Endodermal cell (in vitro differentiated cells): ENCODE measurements around the gene REEP6. TPM values are rescaled to one million over a fixed set of nuclear protein-coding genes. Genes with fewer than 3 reads are reported as not detected.
A peak's percentile ranks its signal among the peaks of the same experiment; 100 is the strongest.

Experiments used
- DNase-seq: peaks from one replicate; pipeline ENCODE4 v3.0.0-alpha.2; 2017
- H3K27ac ChIP-seq: 2 replicates; pipeline ENCODE4 v1.5.1; 2013; ENCODE audit warnings: mild to moderate bottlenecking, low read depth, low read length, moderate library complexity
- H3K27me3 ChIP-seq: 2 replicates; pipeline ENCODE4 v1.6.1; 2013; ENCODE audit warnings: mild to moderate bottlenecking, low read length, moderate library complexity; ENCODE audit not compliant: insufficient read depth, control insufficient read depth, poor library complexity, severe bottlenecking
- H3K36me3 ChIP-seq: 2 replicates; pipeline ENCODE4 v1.7.0; 2013; ENCODE audit warnings: mild to moderate bottlenecking, low read length, moderate library complexity; ENCODE audit not compliant: control insufficient read depth, insufficient read depth
- H3K4me1 ChIP-seq: one replicate; pipeline ENCODE4 v1.7.0; 2013; ENCODE audit warnings: low read length; ENCODE audit not compliant: control insufficient read depth, insufficient read depth
- H3K4me3 ChIP-seq: 2 replicates; pipeline ENCODE4 v1.5.1; 2013; ENCODE audit warnings: mild to moderate bottlenecking, low read length, moderate library complexity
- H3K9ac ChIP-seq: 2 replicates; pipeline ENCODE4 v1.6.1; 2013; ENCODE audit warnings: mild to moderate bottlenecking, low read length, moderate library complexity; ENCODE audit not compliant: poor library complexity, severe bottlenecking; ENCODE audit errors: extremely low read depth
- H3K9me3 ChIP-seq: 2 replicates; pipeline ENCODE4 v1.6.1; 2013; ENCODE audit warnings: mild to moderate bottlenecking, low read length, moderate library complexity; ENCODE audit not compliant: control insufficient read depth
- H3K27ac Mint-ChIP-seq: 2 replicates; pipeline ENCODE4 v1.8.0; 2020; ENCODE audit warnings: mixed read lengths
- H3K27me3 Mint-ChIP-seq: 2 replicates; pipeline ENCODE4 v1.8.0; 2021; ENCODE audit warnings: mild to moderate bottlenecking, mixed read lengths; ENCODE audit not compliant: insufficient read depth
- H3K36me3 Mint-ChIP-seq: 2 replicates; pipeline ENCODE4 v1.8.0; 2020; ENCODE audit warnings: low read depth, mixed read lengths
- H3K4me1 Mint-ChIP-seq: 2 replicates; pipeline ENCODE4 v1.8.0; 2020; ENCODE audit warnings: mixed read lengths
- H3K4me3 Mint-ChIP-seq: 2 replicates; pipeline ENCODE4 v1.8.0; 2020; ENCODE audit warnings: mild to moderate bottlenecking, moderate library complexity, mixed read lengths
- H3K9me3 Mint-ChIP-seq: 2 replicates; pipeline ENCODE4 v1.8.0; 2020; ENCODE audit warnings: mild to moderate bottlenecking, mixed read lengths
- WGBS, 2 experiments: methylation state at CpG; one replicate each; pipeline versions ENCODE4 v1.1.5 to v1.1.7; 2013; ENCODE audit warnings: missing lambda C conversion rate in 2 of 2, mixed read lengths in 1 of 2; ENCODE audit not compliant: insufficient coverage in 1 of 2, insufficient read length in 1 of 2; 5-methylcytosine and 5-hydroxymethylcytosine counted together
- total RNA-seq, 2 donors: library from RNA; stranded (reverse); fragmentation: NEBNext Ultra II Directional in 1 of 2; extraction: Animal tissue kit (Norgen Biotek cat#: 25700) in 1 of 2; gene quantifications; 2 replicates in 1 of 2; 3 replicates in 1 of 2; pipeline ENCODE4 v1.2.1, GENCODE V29; 2021
- TF ChIP-seq, protein P1 (sequence below): fragments of 200-600 bp; sonication (generic); conservative IDR thresholded peaks from 2 replicates; pipeline ENCODE4 v1.5.0; 2021; ENCODE audit warnings: antibody characterized with exemption, mild to moderate bottlenecking

Gene REEP6
- total RNA-seq, 2 donors from 2014 or later: 24.7 to 49.4 TPM

GRCh38 chr19:1509602-1510441 is 18.8 kb downstream of the REEP6 start:
- Mint-ChIP-seq H3K27ac (no peak overlapping the region), H3K27me3 (peaks cover 55% of the 10 kb centered on the region), H3K36me3 (peaks cover 5% of the 10 kb centered on the region), H3K4me1 (peaks cover 3% of the 10 kb centered on the region), H3K9me3 (peaks cover 5% of the 10 kb centered on the region), H3K4me3 (peak overlapping the region; percentile 16)
- no peak overlapping the region for H3K4me3 ChIP-seq
- DNase-seq: no peak
- no peaks in the 10 kb centered on the region for H3K9me3 ChIP-seq
- TF ChIP-seq, protein P1, sequence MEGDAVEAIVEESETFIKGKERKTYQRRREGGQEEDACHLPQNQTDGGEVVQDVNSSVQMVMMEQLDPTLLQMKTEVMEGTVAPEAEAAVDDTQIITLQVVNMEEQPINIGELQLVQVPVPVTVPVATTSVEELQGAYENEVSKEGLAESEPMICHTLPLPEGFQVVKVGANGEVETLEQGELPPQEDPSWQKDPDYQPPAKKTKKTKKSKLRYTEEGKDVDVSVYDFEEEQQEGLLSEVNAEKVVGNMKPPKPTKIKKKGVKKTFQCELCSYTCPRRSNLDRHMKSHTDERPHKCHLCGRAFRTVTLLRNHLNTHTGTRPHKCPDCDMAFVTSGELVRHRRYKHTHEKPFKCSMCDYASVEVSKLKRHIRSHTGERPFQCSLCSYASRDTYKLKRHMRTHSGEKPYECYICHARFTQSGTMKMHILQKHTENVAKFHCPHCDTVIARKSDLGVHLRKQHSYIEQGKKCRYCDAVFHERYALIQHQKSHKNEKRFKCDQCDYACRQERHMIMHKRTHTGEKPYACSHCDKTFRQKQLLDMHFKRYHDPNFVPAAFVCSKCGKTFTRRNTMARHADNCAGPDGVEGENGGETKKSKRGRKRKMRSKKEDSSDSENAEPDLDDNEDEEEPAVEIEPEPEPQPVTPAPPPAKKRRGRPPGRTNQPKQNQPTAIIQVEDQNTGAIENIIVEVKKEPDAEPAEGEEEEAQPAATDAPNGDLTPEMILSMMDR: no peak
- peaks cover 7% of the 10 kb centered on the region for H3K4me1 ChIP-seq
- whole genome bisulfite sequencing, 2 experiments: 81 to 83% methylated on average over 7 to 11 of the region's 11 CpGs
- H3K36me3 ChIP-seq: no peaks in the 10 kb centered on the region
- H3K27ac ChIP-seq: no peak overlapping the region
- H3K27me3 ChIP-seq: peaks cover 38% of the 10 kb centered on the region
- no peak overlapping the region for H3K9ac ChIP-seq

- no peak for DNase-seq
- no peak overlapping the region for H3K27ac ChIP-seq
- TF ChIP-seq, protein P1: no peak
- WGBS, 2 experiments: 36 to 60% methylated on average over 9 to 25 of the region's 25 CpGs
- peaks cover 7% of the 10 kb centered on the region for H3K4me1 ChIP-seq
- Mint-ChIP-seq H3K4me3 (peak overlapping the region; percentile 12), H3K36me3 (peaks cover 3% of the 10 kb centered on the region), H3K9me3 (peaks cover 3% of the 10 kb centered on the region), H3K27me3 (peaks cover 54% of the 10 kb centered on the region), H3K4me1 (peaks cover 3% of the 10 kb centered on the region), H3K27ac (no peak overlapping the region)
- no peak overlapping the region for H3K4me3 ChIP-seq
- no peaks in the 10 kb centered on the region for H3K36me3 ChIP-seq
- peaks cover 38% of the 10 kb centered on the region for H3K27me3 ChIP-seq
- no peak overlapping the region for H3K9ac ChIP-seq
- no peaks in the 10 kb centered on the region for H3K9me3 ChIP-seq
These were observed 19.4 kb downstream of the REEP6 start for GRCh38 chr19:1510442-1510806.

- H3K36me3 Mint-ChIP-seq: no peaks in the 10 kb centered on the region
- H3K4me1 Mint-ChIP-seq: peaks cover 3% of the 10 kb centered on the region
- no peak overlapping the region for H3K27ac Mint-ChIP-seq
- Histone ChIP-seq H3K4me1 (peaks cover 7% of the 10 kb centered on the region), H3K9ac (no peak overlapping the region), H3K9me3 (no peaks in the 10 kb centered on the region), H3K36me3 (no peaks in the 10 kb centered on the region), H3K27me3 (peaks cover 35% of the 10 kb centered on the region), H3K27ac (no peak overlapping the region), H3K4me3 (no peak overlapping the region)
- no peaks in the 10 kb centered on the region for H3K9me3 Mint-ChIP-seq
- no peak for DNase-seq
- TF ChIP-seq, protein P1: no peak
- H3K4me3 Mint-ChIP-seq: peak overlapping the region; percentile 12
- WGBS, 2 experiments: 56 to 76% methylated on average over 8 to 9 of the region's 9 CpGs
- peaks cover 53% of the 10 kb centered on the region for H3K27me3 Mint-ChIP-seq
These were observed 19.8 kb downstream of the REEP6 start for GRCh38 chr19:1510807-1511206.
